GM12801 (cell line): ENCODE results near the gene PKD2.

Experiments
- TF ChIP-seq, protein P1 (sequence below): IDR thresholded peaks from one replicate; pipeline ENCODE4 v1.5.1; 2011; ENCODE audit warnings: control low read depth; ENCODE audit not compliant: insufficient read length; ENCODE audit errors: extremely low read depth

Gene PKD2

GRCh38 chr4:87981486-87981885 is 25.9 kb upstream of the PKD2 start:
- TF ChIP-seq, protein P1, sequence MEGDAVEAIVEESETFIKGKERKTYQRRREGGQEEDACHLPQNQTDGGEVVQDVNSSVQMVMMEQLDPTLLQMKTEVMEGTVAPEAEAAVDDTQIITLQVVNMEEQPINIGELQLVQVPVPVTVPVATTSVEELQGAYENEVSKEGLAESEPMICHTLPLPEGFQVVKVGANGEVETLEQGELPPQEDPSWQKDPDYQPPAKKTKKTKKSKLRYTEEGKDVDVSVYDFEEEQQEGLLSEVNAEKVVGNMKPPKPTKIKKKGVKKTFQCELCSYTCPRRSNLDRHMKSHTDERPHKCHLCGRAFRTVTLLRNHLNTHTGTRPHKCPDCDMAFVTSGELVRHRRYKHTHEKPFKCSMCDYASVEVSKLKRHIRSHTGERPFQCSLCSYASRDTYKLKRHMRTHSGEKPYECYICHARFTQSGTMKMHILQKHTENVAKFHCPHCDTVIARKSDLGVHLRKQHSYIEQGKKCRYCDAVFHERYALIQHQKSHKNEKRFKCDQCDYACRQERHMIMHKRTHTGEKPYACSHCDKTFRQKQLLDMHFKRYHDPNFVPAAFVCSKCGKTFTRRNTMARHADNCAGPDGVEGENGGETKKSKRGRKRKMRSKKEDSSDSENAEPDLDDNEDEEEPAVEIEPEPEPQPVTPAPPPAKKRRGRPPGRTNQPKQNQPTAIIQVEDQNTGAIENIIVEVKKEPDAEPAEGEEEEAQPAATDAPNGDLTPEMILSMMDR: no peak

GRCh38 chr4:87982036-87982435 is 25.4 kb upstream of the PKD2 start:
- TF ChIP-seq, protein P1: no peak

DNA sequence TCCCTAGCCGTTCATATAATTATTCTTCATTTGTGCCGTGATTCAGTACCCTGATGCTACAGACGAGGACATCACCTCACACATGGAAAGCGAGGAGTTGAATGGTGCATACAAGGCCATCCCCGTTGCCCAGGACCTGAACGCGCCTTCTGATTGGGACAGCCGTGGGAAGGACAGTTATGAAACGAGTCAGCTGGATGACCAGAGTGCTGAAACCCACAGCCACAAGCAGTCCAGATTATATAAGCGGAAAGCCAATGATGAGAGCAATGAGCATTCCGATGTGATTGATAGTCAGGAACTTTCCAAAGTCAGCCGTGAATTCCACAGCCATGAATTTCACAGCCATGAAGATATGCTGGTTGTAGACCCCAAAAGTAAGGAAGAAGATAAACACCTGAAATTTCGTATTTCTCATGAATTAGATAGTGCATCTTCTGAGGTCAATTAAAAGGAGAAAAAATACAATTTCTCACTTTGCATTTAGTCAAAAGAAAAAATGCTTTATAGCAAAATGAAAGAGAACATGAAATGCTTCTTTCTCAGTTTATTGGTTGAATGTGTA is 24.9 kb upstream of the PKD2 start:
- TF ChIP-seq, protein P1: no peak

- TF ChIP-seq, protein P1: no peak
Measured at GRCh38 chr4:87983996-87984395, 23.4 kb upstream of the PKD2 start.

DNA sequence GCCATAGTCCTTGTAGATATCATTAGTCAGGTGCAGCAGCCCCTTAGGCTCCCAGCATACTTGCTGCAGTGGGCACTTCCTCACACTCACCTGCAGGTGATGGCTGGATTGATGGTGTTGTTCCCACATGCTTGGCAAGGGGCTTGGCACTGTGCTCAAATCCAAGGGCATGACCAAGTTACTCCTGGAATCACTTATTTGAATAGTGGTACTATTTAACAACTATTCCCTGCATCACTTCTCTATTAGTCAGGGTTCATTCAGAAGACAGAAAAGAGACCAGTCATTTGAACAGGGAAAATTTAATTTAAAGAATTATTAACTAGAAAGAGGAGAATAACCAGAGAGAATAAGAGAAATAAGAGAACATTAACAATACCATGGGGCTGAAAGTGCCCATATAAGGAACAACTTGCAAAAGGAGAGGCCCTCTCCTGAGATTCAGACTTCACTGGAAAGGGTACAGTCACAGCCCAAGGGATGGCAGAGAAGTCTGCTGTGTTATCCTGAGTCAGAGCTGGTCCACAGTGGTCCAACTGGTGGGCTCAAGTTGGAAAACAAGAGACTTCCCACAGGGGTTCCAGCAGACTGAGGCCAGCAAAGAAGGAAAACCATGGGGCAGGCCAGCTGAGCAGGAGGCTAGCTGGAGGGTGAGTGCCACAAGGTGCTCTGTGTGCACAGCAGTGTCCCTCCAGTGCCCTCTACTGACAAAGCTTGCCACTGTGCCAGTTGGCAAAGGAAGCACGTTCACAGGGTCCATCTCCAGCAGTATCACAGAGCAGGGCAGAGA is 22.1 kb upstream of the PKD2 start:
- TF ChIP-seq, protein P1: no peak

- TF ChIP-seq, protein P1: no peak
Measured at GRCh38 chr4:87985887-87986200, 21.6 kb upstream of the PKD2 start.

- TF ChIP-seq, protein P1: no peak
Measured at GRCh38 chr4:87986508-87986907, 20.9 kb upstream of the PKD2 start.

- TF ChIP-seq, protein P1: no peak
Measured at GRCh38 chr4:87989765-87990164, 17.7 kb upstream of the PKD2 start.
